Smooth muscle cell (in vitro differentiated cells): ENCODE data around the gene PEF1. TPM values are rescaled to one million over a fixed set of nuclear protein-coding genes. Genes with fewer than 3 reads are reported as not detected.

ENCODE experiments used
- DNase-seq: peaks from one replicate; lab custom pipeline; 2025; ENCODE audit not compliant: unreplicated experiment; lab: John Stamatoyannopoulos, UW
- H2AFZ ChIP-seq: fragments of 200-600 bp; sonication (generic); 2 replicates; pipeline ENCODE4 v1.6.0; 2016; ENCODE audit warnings: antibody characterized with exemption, low read depth, mild to moderate bottlenecking
- H3F3A ChIP-seq: fragments of 200-600 bp; sonication (generic); 2 replicates; pipeline ENCODE4 v1.6.0; 2017; ENCODE audit warnings: antibody characterized with exemption, low read depth
- H3K27ac ChIP-seq: fragments of 200-600 bp; sonication (generic); 2 replicates; pipeline ENCODE4 v1.5.1; 2016; ENCODE audit warnings: low read depth, mild to moderate bottlenecking
- H3K27me3 ChIP-seq: fragments of 200-600 bp; sonication (generic); 2 replicates; pipeline ENCODE4 v1.6.1; 2016; ENCODE audit warnings: low read depth, mild to moderate bottlenecking
- H3K36me3 ChIP-seq: fragments of 200-600 bp; sonication (generic); 2 replicates; pipeline ENCODE4 v1.5.1; 2016; ENCODE audit warnings: low read depth
- H3K4me1 ChIP-seq: fragments of 200-600 bp; sonication (generic); 2 replicates; pipeline ENCODE4 v1.5.1; 2016; ENCODE audit warnings: low read depth
- H3K4me2 ChIP-seq: fragments of 200-600 bp; sonication (generic); 2 replicates; pipeline ENCODE4 v1.6.0; 2016; ENCODE audit warnings: mild to moderate bottlenecking
- H3K4me3 ChIP-seq: fragments of 200-600 bp; sonication (generic); 2 replicates; pipeline ENCODE4 v1.5.1; 2016; ENCODE audit warnings: mild to moderate bottlenecking
- H3K79me2 ChIP-seq: fragments of 200-600 bp; sonication (generic); 2 replicates; pipeline ENCODE4 v1.6.0; 2016; ENCODE audit warnings: low read depth, mild to moderate bottlenecking
- H3K9ac ChIP-seq: fragments of 200-600 bp; sonication (generic); 2 replicates; pipeline ENCODE4 v1.6.0; 2016; ENCODE audit warnings: low read depth
- H3K9me3 ChIP-seq: fragments of 200-600 bp; sonication (generic); replicated peaks from 2 replicates; pipeline ENCODE4 v1.5.1; 2016; ENCODE audit warnings: low read depth
- H4K20me1 ChIP-seq: fragments of 200-600 bp; sonication (generic); 2 replicates; pipeline ENCODE4 v1.6.0; 2016; ENCODE audit warnings: low read depth
- WGBS: methylation state at CpG from one replicate; pipeline ENCODE4 v1.1.7; 2016; ENCODE audit warnings: low lambda C conversion rate; 5-methylcytosine and 5-hydroxymethylcytosine counted together
- polyA plus RNA-seq: library from polyadenylated mRNA; unstranded; fragments of >200 nt; fragmentation: Nextera tagmentation; extraction: Ambion mirVana; gene quantifications from 2 replicates; pipeline ENCODE4 v1.2.1, GENCODE V29; 2016
- total RNA-seq: library from RNA; depleted of rRNA; stranded (reverse); fragments of >200 nt; gene quantifications from 2 replicates; pipeline ENCODE4 v1.2.3, GENCODE V29; 2014
- TF ChIP-seq, protein P1 (sequence below): fragments of 200-600 bp; sonication (generic); IDR thresholded peaks from 2 replicates; pipeline ENCODE4 v1.5.1; 2017; ENCODE audit warnings: borderline replicate concordance, mild to moderate bottlenecking, antibody characterized with exemption; ENCODE audit not compliant: insufficient read depth, poor library complexity, severe bottlenecking

PEF1 gene
- total and polyA plus RNA-seq, 2 experiments from 2014 or later: 61.4 to 77.1 TPM

DNA sequence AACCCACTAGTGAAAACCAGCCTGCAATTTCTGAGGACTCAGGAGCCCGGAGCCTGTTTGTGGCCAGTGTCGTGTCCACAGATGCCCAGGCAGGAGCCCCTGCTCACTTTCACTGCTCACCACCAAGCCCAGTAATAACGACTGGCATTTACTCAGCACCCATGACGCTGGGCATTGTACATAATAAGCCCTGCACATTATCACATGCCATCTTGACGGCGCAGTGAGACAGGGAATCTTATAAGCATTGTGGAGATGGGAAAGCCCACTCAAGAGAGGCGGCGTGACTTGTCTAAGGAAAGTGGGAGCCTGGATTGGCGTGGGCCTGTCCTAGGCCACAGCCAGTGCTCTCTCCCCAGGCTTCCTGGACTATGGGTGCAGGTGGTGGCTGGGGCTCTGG, 28.8 kb upstream of the PEF1 start:
- no peak overlapping the region for H2AFZ ChIP-seq
- no peaks in the 10 kb centered on the region for H3F3A ChIP-seq
- DNase-seq: no peak
- no peak overlapping the region for H3K9ac ChIP-seq
- no peak overlapping the region for H3K4me3 ChIP-seq
- TF ChIP-seq, protein P1, sequence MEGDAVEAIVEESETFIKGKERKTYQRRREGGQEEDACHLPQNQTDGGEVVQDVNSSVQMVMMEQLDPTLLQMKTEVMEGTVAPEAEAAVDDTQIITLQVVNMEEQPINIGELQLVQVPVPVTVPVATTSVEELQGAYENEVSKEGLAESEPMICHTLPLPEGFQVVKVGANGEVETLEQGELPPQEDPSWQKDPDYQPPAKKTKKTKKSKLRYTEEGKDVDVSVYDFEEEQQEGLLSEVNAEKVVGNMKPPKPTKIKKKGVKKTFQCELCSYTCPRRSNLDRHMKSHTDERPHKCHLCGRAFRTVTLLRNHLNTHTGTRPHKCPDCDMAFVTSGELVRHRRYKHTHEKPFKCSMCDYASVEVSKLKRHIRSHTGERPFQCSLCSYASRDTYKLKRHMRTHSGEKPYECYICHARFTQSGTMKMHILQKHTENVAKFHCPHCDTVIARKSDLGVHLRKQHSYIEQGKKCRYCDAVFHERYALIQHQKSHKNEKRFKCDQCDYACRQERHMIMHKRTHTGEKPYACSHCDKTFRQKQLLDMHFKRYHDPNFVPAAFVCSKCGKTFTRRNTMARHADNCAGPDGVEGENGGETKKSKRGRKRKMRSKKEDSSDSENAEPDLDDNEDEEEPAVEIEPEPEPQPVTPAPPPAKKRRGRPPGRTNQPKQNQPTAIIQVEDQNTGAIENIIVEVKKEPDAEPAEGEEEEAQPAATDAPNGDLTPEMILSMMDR: no peak
- H3K27me3 ChIP-seq: no peaks in the 10 kb centered on the region
- no peaks in the 10 kb centered on the region for H3K79me2 ChIP-seq
- H3K4me2 ChIP-seq: no peak overlapping the region
- no peaks in the 10 kb centered on the region for H4K20me1 ChIP-seq
- H3K4me1 ChIP-seq: no peaks in the 10 kb centered on the region
- WGBS: 90% methylated on average over 9 of the region's 9 CpGs
- H3K9me3 ChIP-seq: no peaks in the 10 kb centered on the region
- H3K27ac ChIP-seq: no peak overlapping the region
- H3K36me3 ChIP-seq: no peaks in the 10 kb centered on the region

- H3K27me3 ChIP-seq: no peaks in the 10 kb centered on the region
- H3F3A ChIP-seq: no peaks in the 10 kb centered on the region
- H3K9ac ChIP-seq: no peak overlapping the region
- no peak for DNase-seq
- no peaks in the 10 kb centered on the region for H3K9me3 ChIP-seq
- no peak overlapping the region for H3K4me2 ChIP-seq
- WGBS: 57% methylated on average over 13 of the region's 13 CpGs
- TF ChIP-seq, protein P1: no peak
- no peaks in the 10 kb centered on the region for H3K79me2 ChIP-seq
- H3K4me1 ChIP-seq: no peaks in the 10 kb centered on the region
- no peaks in the 10 kb centered on the region for H4K20me1 ChIP-seq
- H2AFZ ChIP-seq: no peak overlapping the region
- no peaks in the 10 kb centered on the region for H3K36me3 ChIP-seq
- H3K4me3 ChIP-seq: no peak overlapping the region
- H3K27ac ChIP-seq: no peak overlapping the region
Measured at GRCh38 chr1:31672986-31673385, 28.3 kb upstream of the PEF1 start.

GRCh38 chr1:31671561-31672201, 27.0 kb upstream of the PEF1 start:
- TF ChIP-seq, protein P1: no peak
- DNase-seq: no peak
- no peaks in the 10 kb centered on the region for H3K36me3 ChIP-seq
- no peaks in the 10 kb centered on the region for H4K20me1 ChIP-seq
- no peak overlapping the region for H3K27ac ChIP-seq
- H3K4me1 ChIP-seq: no peaks in the 10 kb centered on the region
- H2AFZ ChIP-seq: no peak overlapping the region
- H3K79me2 ChIP-seq: no peaks in the 10 kb centered on the region
- no peaks in the 10 kb centered on the region for H3K9me3 ChIP-seq
- WGBS: 95% methylated on average over 8 of the region's 8 CpGs
- no peak overlapping the region for H3K4me2 ChIP-seq
- H3F3A ChIP-seq: no peaks in the 10 kb centered on the region
- no peak overlapping the region for H3K9ac ChIP-seq
- H3K27me3 ChIP-seq: no peaks in the 10 kb centered on the region
- H3K4me3 ChIP-seq: no peak overlapping the region

GRCh38 chr1:31671147-31671546, 26.5 kb upstream of the PEF1 start:
- Histone ChIP-seq H3K9ac (no peak overlapping the region), H3K4me1 (no peaks in the 10 kb centered on the region), H3K27ac (no peak overlapping the region), H3F3A (no peaks in the 10 kb centered on the region), H4K20me1 (no peaks in the 10 kb centered on the region), H2AFZ (no peak overlapping the region), H3K4me2 (no peak overlapping the region), H3K4me3 (no peak overlapping the region), H3K27me3 (no peaks in the 10 kb centered on the region), H3K9me3 (no peaks in the 10 kb centered on the region), H3K79me2 (no peaks in the 10 kb centered on the region), H3K36me3 (no peaks in the 10 kb centered on the region)
- 95% methylated on average over 11 of the region's 11 CpGs for WGBS
- TF ChIP-seq, protein P1: no peak
- no peak for DNase-seq
